ENCODE results near the gene LYPLA2. TPM values are rescaled to one million over a fixed set of nuclear protein-coding genes. Genes with fewer than 3 reads are reported as not detected.

LYPLA2 gene
- total and polyA plus RNA-seq, 2 of the 4 experiments (the other 2 are of a cell fraction): 44.3 to 78.6 TPM

DNA sequence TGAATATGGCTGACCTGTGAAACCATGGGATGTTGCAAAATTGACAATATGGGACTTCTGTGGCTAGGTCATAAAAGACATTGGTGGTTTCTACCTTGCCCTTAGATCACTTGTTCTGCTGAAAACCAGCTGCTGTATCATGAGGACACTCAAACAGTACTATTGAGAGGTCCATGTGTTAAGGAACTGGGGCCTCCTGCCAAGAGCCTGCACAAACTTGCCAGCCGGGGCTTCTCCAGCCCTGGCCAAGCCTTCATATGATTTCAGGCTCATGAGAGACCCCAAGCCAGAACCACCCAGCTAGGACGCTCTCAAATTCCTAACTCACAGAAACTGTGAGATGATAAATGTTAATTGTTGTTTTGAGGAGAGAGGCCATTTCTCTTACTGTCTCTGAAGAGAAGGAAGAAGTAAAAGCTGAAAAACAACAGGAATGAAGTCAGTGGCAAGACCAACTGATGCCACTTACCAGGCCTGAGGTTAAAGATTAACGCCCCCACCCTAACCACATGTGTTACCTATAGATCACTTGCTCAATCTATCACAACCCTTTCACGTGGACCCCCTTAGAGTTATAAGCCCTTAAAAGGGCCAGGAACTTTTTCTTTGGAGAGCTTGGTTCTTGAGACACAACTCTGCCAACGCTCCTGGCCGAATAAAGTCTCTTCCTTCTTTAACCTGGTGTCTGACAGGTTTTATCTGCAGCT is 16.6 kb upstream of the LYPLA2 start:
- H4K5ac ChIP-seq (ENCODE audit: low read depth, low read length): no peak overlapping the region
- no peak overlapping the region for H3K18ac ChIP-seq (ENCODE audit: low read depth, low read length)
- 0 out of 2 replicates have a peak, but pooled peaks cover 7% of the 10 kb centered on the region for H4K20me1 ChIP-seq (ENCODE audit: insufficient read depth, low read length)
- H3K27ac ChIP-seq (ENCODE audit: insufficient read depth, low read length): no peak overlapping the region
- H3K36me3 ChIP-seq (ENCODE audit: control insufficient read depth, insufficient read depth, low read length): 0 out of 2 replicates have a peak, but pooled peaks cover 2% of the 10 kb centered on the region
- no peak overlapping the region for H3K23ac ChIP-seq (ENCODE audit: low read depth, low read length)
- TF ChIP-seq, protein P1, sequence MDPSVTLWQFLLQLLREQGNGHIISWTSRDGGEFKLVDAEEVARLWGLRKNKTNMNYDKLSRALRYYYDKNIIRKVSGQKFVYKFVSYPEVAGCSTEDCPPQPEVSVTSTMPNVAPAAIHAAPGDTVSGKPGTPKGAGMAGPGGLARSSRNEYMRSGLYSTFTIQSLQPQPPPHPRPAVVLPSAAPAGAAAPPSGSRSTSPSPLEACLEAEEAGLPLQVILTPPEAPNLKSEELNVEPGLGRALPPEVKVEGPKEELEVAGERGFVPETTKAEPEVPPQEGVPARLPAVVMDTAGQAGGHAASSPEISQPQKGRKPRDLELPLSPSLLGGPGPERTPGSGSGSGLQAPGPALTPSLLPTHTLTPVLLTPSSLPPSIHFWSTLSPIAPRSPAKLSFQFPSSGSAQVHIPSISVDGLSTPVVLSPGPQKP (IDR thresholded peaks at IDR 0.05; ENCODE audit: borderline replicate concordance, low read depth, low read length): no peak
- TF ChIP-seq MAZ (IDR thresholded peaks at IDR 0.05; ENCODE audit: borderline replicate concordance, low read depth, low read length): no peak
- TF ChIP-seq MAFK (IDR thresholded peaks at IDR 0.05; ENCODE audit: low read depth, low read length): no peak
- TF ChIP-seq, protein P2, sequence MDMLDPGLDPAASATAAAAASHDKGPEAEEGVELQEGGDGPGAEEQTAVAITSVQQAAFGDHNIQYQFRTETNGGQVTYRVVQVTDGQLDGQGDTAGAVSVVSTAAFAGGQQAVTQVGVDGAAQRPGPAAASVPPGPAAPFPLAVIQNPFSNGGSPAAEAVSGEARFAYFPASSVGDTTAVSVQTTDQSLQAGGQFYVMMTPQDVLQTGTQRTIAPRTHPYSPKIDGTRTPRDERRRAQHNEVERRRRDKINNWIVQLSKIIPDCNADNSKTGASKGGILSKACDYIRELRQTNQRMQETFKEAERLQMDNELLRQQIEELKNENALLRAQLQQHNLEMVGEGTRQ (IDR thresholded peaks at IDR 0.05; ENCODE audit: low read depth, low read length): no peak
- TF ChIP-seq SMC3 (IDR thresholded peaks at IDR 0.05; ENCODE audit: low read depth, low read length): no peak
- no peak for TF ChIP-seq CEBPB (IDR thresholded peaks at IDR 0.05; ENCODE audit: low read depth, low read length)
- TF ChIP-seq BHLHE40 (IDR thresholded peaks at IDR 0.05; ENCODE audit: low read depth, low read length): no peak
- TF ChIP-seq RAD21 (IDR thresholded peaks at IDR 0.05; ENCODE audit: low read length): no peak
- no peak for TF ChIP-seq CHD1 (IDR thresholded peaks at IDR 0.05; ENCODE audit: low read depth, low read length)
- no peak for TF ChIP-seq POLR2A (IDR thresholded peaks at IDR 0.05; ENCODE audit: low read depth, low read length)
- TF ChIP-seq RFX5 (IDR thresholded peaks at IDR 0.05; ENCODE audit: low read depth, low read length): no peak
- TF ChIP-seq NFE2L2 (IDR thresholded peaks at IDR 0.05; ENCODE audit: low read depth, low read length): no peak
- TF ChIP-seq, protein P3, sequence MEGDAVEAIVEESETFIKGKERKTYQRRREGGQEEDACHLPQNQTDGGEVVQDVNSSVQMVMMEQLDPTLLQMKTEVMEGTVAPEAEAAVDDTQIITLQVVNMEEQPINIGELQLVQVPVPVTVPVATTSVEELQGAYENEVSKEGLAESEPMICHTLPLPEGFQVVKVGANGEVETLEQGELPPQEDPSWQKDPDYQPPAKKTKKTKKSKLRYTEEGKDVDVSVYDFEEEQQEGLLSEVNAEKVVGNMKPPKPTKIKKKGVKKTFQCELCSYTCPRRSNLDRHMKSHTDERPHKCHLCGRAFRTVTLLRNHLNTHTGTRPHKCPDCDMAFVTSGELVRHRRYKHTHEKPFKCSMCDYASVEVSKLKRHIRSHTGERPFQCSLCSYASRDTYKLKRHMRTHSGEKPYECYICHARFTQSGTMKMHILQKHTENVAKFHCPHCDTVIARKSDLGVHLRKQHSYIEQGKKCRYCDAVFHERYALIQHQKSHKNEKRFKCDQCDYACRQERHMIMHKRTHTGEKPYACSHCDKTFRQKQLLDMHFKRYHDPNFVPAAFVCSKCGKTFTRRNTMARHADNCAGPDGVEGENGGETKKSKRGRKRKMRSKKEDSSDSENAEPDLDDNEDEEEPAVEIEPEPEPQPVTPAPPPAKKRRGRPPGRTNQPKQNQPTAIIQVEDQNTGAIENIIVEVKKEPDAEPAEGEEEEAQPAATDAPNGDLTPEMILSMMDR (conservative IDR thresholded peaks at IDR 0.05; ENCODE audit: low read depth, low read length): no peak
- TF ChIP-seq RCOR1 (IDR thresholded peaks at IDR 0.05; ENCODE audit: insufficient replicate concordance, low read length): no peak
- TF ChIP-seq MXI1 (IDR thresholded peaks at IDR 0.05; ENCODE audit: borderline replicate concordance, low read depth, low read length): no peak
- no peak for TF ChIP-seq FOS (IDR thresholded peaks at IDR 0.05; ENCODE audit: low read depth, low read length)
- no peaks in the 10 kb centered on the region for H3K9me3 ChIP-seq (ENCODE audit: control insufficient read depth, insufficient read depth, low read length)
- no peak for ATAC-seq (ENCODE audit: low read depth)
- H3K9me1 ChIP-seq (ENCODE audit: insufficient read depth, low read length): peaks cover 9% of the 10 kb centered on the region; the same call in 1 of the 2 replicates
- no peak overlapping the region for H4K91ac ChIP-seq (ENCODE audit: insufficient read depth, low read depth, low read length)
- H3K79me1 ChIP-seq (ENCODE audit: low read depth in 1 of 2, low read length in 2 of 2): peaks cover 19 to 25% of the 10 kb centered on the region in 2 experiments
- peaks cover 7% of the 10 kb centered on the region; the same call in 1 of the 2 replicates for H3K4me1 ChIP-seq (ENCODE audit: control insufficient read depth, insufficient read depth, low read length)
- H2AK9ac ChIP-seq (replicated peaks; ENCODE audit: low read depth, low read length, poor library complexity): no peak overlapping the region
- no peak overlapping the region for H3K56ac ChIP-seq (ENCODE audit: extremely low read depth, insufficient read depth, low read length)
- no peak overlapping the region for H3K4me3 ChIP-seq (ENCODE audit: insufficient read depth, low read depth, low read length)
- intact Hi-C loops (cut with micrococcal nuclease): loop anchor here (5.0 kb wide), 1 partner anchor 78 kb away; no protein-coding TSS in a partner anchor
- H2BK20ac ChIP-seq (ENCODE audit: low read depth, low read length): no peak overlapping the region
- no peak overlapping the region for H3K14ac ChIP-seq (replicated peaks; ENCODE audit: low read depth, low read length)
- no peak overlapping the region for H4K8ac ChIP-seq (ENCODE audit: low read depth in 2 of 2, low read length in 2 of 2)
- no TSS peak for BruUV-seq (replicated peaks)
- no peak overlapping the region for H2AFZ ChIP-seq (replicated peaks; ENCODE audit: low read length, poor library complexity)
- H2BK15ac ChIP-seq (ENCODE audit: low read depth, low read length): no peak overlapping the region
- H2BK120ac ChIP-seq (ENCODE audit: low read depth, low read length): no peak overlapping the region
- no peak overlapping the region for H3K9ac ChIP-seq (ENCODE audit: low read depth, low read length)
- no peaks in the 10 kb centered on the region for H3K27me3 ChIP-seq (ENCODE audit: control insufficient read depth, insufficient read depth, low read length)
- ChIA-PET POLR2A (ENCODE audit: unreplicated experiment) (no interaction called here), CTCF (no interaction called here)
- dilution Hi-C loops (cut with HindIII; ENCODE audit: low sequenced_read_pairs, unreplicated experiment): no loop called here
- no peak for DNase-seq
- no CpG with 5 or more reads among the region's 6 CpGs for WGBS, 2 experiments (ENCODE audit: extremely low coverage in 2 of 2, insufficient read length in 1 of 2)
- H3K4ac ChIP-seq (ENCODE audit: low read depth, low read length): no peak overlapping the region
- no peak overlapping the region for H3K4me2 ChIP-seq (ENCODE audit: low read depth, low read length)
- in situ Hi-C loops (cut with MboI; ENCODE audit: low sequenced_read_pairs): no loop called here
- no peak overlapping the region for H2BK5ac ChIP-seq (ENCODE audit: low read depth, low read length, poor library complexity, severe bottlenecking)
- no peak overlapping the region for H2AK5ac ChIP-seq (ENCODE audit: low read depth, low read length)

Measured in IMR-90 (cell line).